K562 (cell line): ENCODE data around the gene FSTL1.

Experiments
- CEBPB ChIP-seq: fragments of 450-650 bp; IDR thresholded peaks from 2 replicates; pipeline ENCODE4 v1.6.1; 2016; ENCODE audit warnings: missing genetic modification characterization, missing compliant biosample characterization
- TARDBP ChIP-seq: fragments of 450-650 bp; IDR thresholded peaks from 2 replicates; pipeline ENCODE4 v1.6.1; 2016

- TF ChIP-seq CEBPB (tag) (no peak), TARDBP (no peak)
Observed at GRCh38 chr3:120459196-120459595, 8.4 kb upstream of the FSTL1 start.
